ENCODE results near the gene NFYC. TPM values are rescaled to one million over a fixed set of nuclear protein-coding genes. Genes with fewer than 3 reads are reported as not detected.

The NFYC gene
- total and polyA plus RNA-seq, 2 of the 8 experiments (the other 6 are each of a cell fraction or from before 2014, with no cell fraction given) = 54.1 to 124 TPM

GRCh38 chr1:40703316-40703715 is 11.8 kb downstream of the NFYC start:
- Histone ChIP-seq H2BK15ac (ENCODE audit: low read length) (no peak overlapping the region), H3K9me3 (ENCODE audit: insufficient read depth in 2 of 2, low read depth in 1 of 2, low read length in 1 of 2) (no peaks in the 10 kb centered on the region), H3K18ac (ENCODE audit: extremely low read depth, low read length) (no peak overlapping the region), H4K8ac (ENCODE audit: extremely low read depth, insufficient read depth, low read length) (no peak overlapping the region), H3K14ac (ENCODE audit: insufficient read length) (no peak overlapping the region), H3K27ac (ENCODE audit: low read depth, low read length) (no peak overlapping the region), H3K27me3 (replicated peaks in 1 of 4; ENCODE audit: control insufficient read depth in 3 of 4, extremely low read depth in 1 of 4, insufficient read depth in 3 of 4, low read length in 3 of 4) (no peaks in the 10 kb centered on the region), H3K23ac (ENCODE audit: insufficient read length) (no peak overlapping the region), H3K4me2 (ENCODE audit: insufficient read depth in 1 of 2, low read depth in 2 of 2, low read length in 2 of 2) (no peak overlapping the region), H2BK5ac (ENCODE audit: low read depth, low read length) (no peak overlapping the region), H3K4me3 (ENCODE audit: extremely low read depth in 1 of 4, insufficient read depth in 2 of 4, low read depth in 3 of 4, low read length in 4 of 4) (no peak overlapping the region), H3K56ac (replicated peaks; ENCODE audit: insufficient read length, low read depth, low read length) (no peak overlapping the region), H3K4me1 (replicated peaks in 1 of 4; ENCODE audit: control insufficient read depth in 3 of 4, insufficient read depth in 4 of 4, low read length in 3 of 4) (peaks cover 0 to 5% (median under 1%) of the 10 kb centered on the region in 4 experiments; a peak in 3 of 7 replicates), H4K20me1 (replicated peaks in 1 of 2; ENCODE audit: control insufficient read depth in 1 of 2, insufficient read depth in 2 of 2, low read length in 2 of 2) (no peaks in the 10 kb centered on the region), H3K9ac (replicated peaks in 1 of 4; ENCODE audit: extremely low read depth in 1 of 4, low read depth in 3 of 4, low read length in 3 of 4) (no peak overlapping the region), H2BK20ac (ENCODE audit: low read length) (no peak overlapping the region), H3K79me1 (ENCODE audit: low read depth, low read length) (peaks cover 2% of the 10 kb centered on the region; the same call in 1 of the 2 replicates), H4K91ac (replicated peaks; ENCODE audit: insufficient read length, low read length) (no peak overlapping the region), H4K5ac (ENCODE audit: insufficient read length, low read depth, low read length) (no peak overlapping the region), H3K79me2 (ENCODE audit: control insufficient read depth in 1 of 2, insufficient read depth in 2 of 2, low read length in 2 of 2) (peaks cover 9 to 82% of the 10 kb centered on the region in 2 experiments), H2AFZ (ENCODE audit: low read length) (no peak overlapping the region), H3K4ac (replicated peaks; ENCODE audit: insufficient read length, low read depth, low read length) (no peak overlapping the region), H3K36me3 (ENCODE audit: control insufficient read depth in 2 of 4, insufficient read depth in 4 of 4, low read length in 3 of 4) (no peaks in the 10 kb centered on the region), H2BK12ac (ENCODE audit: low read depth, low read length) (no peak overlapping the region), H2BK120ac (replicated peaks; ENCODE audit: low read depth, low read length) (no peak overlapping the region), H2AK5ac (ENCODE audit: low read depth, low read length) (no peak overlapping the region), H3K23me2 (ENCODE audit: low read depth, low read length) (no peaks in the 10 kb centered on the region)
- no peak for DNase-seq (ENCODE audit: low read depth in 1 of 2, low spot score in 2 of 2)
- WGBS, 2 experiments (ENCODE audit: extremely low coverage in 1 of 2, insufficient coverage in 1 of 2, insufficient read length in 1 of 2, insufficient replicate concordance in 2 of 2, low coverage in 1 of 2, low lambda C conversion rate in 2 of 2, missing lambda C conversion rate in 1 of 2) = 90% methylated on average over 3 of the region's 3 CpGs; no CpG with 5 or more reads in 1 of the 2 experiments
- ChIA-PET POLR2A (ENCODE audit: partially characterized antibody) (interaction anchor here (0.9 to 17.0 kb wide), 3 partner anchors 11 to 19 kb away, joined by 4 to 293 read pairs (median 5); partner anchors contain the start of gene NFYC), CTCF (ENCODE audit: partially characterized antibody) (interaction anchor here (0.6 to 2.4 kb wide), 9 partner anchors 9 to 536 kb away, joined by 3 to 10 read pairs (median 3); no protein-coding TSS in a partner anchor)
- no peak for TF ChIP-seq SP4 (IDR thresholded peaks at IDR 0.05; ENCODE audit: low read length)
- no peak for FAIRE-seq
